HepG2 (cell line): Measurements from ENCODE around the gene FBXO7. TPM values are rescaled to one million over a fixed set of nuclear protein-coding genes. Genes with fewer than 3 reads are reported as not detected.

Experiments
- ATAC-seq: fragments of 200-7000 bp; cut with Tn5 transposase; 3 replicates; pipeline ENCODE4 v1.9.1; 2020; ENCODE audit warnings: mild to moderate bottlenecking, moderate library complexity
- BruUV-seq: library from RNA; stranded (reverse); fragments of 400-500 nt; replicated peaks from 2 replicates; lab custom pipeline; 2021; lab: Mats Ljungman, UMichigan
- CTCF ChIA-PET: fragments of 300-600 bp; formaldehyde crosslinking; extraction: SDS; loops from one replicate; lab custom pipeline; 2021; ENCODE audit warnings: low total read pairs, inconsistent platforms, low intra/inter-chr PET ratio; lab: Yijun Ruan, JAX
- POLR2A ChIA-PET: fragments of 350-600 bp; sonication (Branson Sonifier 250); formaldehyde crosslinking; loops from one replicate; lab custom pipeline; 2020; ENCODE audit warnings: antibody characterized with exemption, inconsistent platforms; lab: Yijun Ruan, JAX
- DNase-seq: peaks from one replicate; pipeline ENCODE4 v3.0.0-alpha.2; 2015; ENCODE audit warnings: low spot score
- FAIRE-seq: peaks from 3 replicates; lab custom pipeline; 2011; peaks lifted over from hg19 to GRCh38; lab: Jason Lieb, UNC
- H2AFZ ChIP-seq: one replicate; pipeline ENCODE4 v1.6.1; 2011; ENCODE audit warnings: low read length, inconsistent platforms
- H3K27ac ChIP-seq: fragments of 300-600 bp; 3 replicates; pipeline ENCODE4 v1.8.0; 2011; ENCODE audit warnings: mixed run types, mild to moderate bottlenecking, mixed read lengths, low read length, inconsistent platforms; ENCODE audit not compliant: insufficient read depth; ENCODE audit errors: extremely low read length
- H3K27me3 ChIP-seq, 2 experiments: fragments of 200-600 bp in 1 of 2; 2 replicates in 1 of 2; 3 replicates in 1 of 2; pipeline versions ENCODE4 v1.6.0 to v1.8.0; 2011; ENCODE audit warnings: low read length in 2 of 2, mild to moderate bottlenecking in 2 of 2, moderate library complexity in 2 of 2, inconsistent platforms in 1 of 2; ENCODE audit not compliant: insufficient read depth in 2 of 2, control insufficient read depth in 1 of 2
- H3K36me3 ChIP-seq, 2 experiments: fragments of 200-600 bp in 1 of 2; replicated peaks in 1 of 2; 2 replicates in 1 of 2; 3 replicates in 1 of 2; pipeline versions ENCODE4 v1.5.1 to v1.8.0; 2011; ENCODE audit warnings: low read length in 2 of 2, inconsistent platforms in 1 of 2; ENCODE audit not compliant: insufficient read depth in 2 of 2, control insufficient read depth in 1 of 2
- H3K4me1 ChIP-seq: 2 replicates; pipeline ENCODE4 v1.5.1; 2012; ENCODE audit warnings: low read length, inconsistent platforms; ENCODE audit not compliant: insufficient read depth
- H3K4me2 ChIP-seq: 2 replicates; pipeline ENCODE4 v1.6.0; 2011; ENCODE audit warnings: low read depth, low read length, inconsistent platforms
- H3K4me3 ChIP-seq, 3 experiments: fragments of 200-600 bp in 1 of 3; sonication (generic), shearing (Covaris generic) in 1 of 3; replicated peaks in 1 of 3; 2 replicates each; pipeline ENCODE4 v1.5.1; 2011 to 2016; ENCODE audit warnings: low read length in 3 of 3, inconsistent platforms in 2 of 3, low read depth in 2 of 3, mild to moderate bottlenecking in 2 of 3, control low read depth in 1 of 3, mixed read lengths in 1 of 3; ENCODE audit not compliant: insufficient read depth in 1 of 3
- H3K79me2 ChIP-seq: one replicate; pipeline ENCODE4 v1.6.1; 2011; ENCODE audit warnings: low read length, inconsistent platforms; ENCODE audit not compliant: insufficient read depth
- H3K9ac ChIP-seq: 2 replicates; pipeline ENCODE4 v1.6.0; 2011; ENCODE audit warnings: mild to moderate bottlenecking, low read depth, low read length, inconsistent platforms; ENCODE audit not compliant: insufficient read depth
- H3K9me3 ChIP-seq: 2 replicates; pipeline ENCODE4 v1.5.1; 2012; ENCODE audit warnings: mild to moderate bottlenecking, low read length
- H4K20me1 ChIP-seq: 2 replicates; pipeline ENCODE4 v1.6.0; 2011; ENCODE audit warnings: inconsistent platforms, mild to moderate bottlenecking, low read length, moderate library complexity; ENCODE audit not compliant: insufficient read depth
- ATF5 ChIP-seq: sonication (generic); formaldehyde crosslinking; IDR thresholded peaks from 2 replicates; pipeline ENCODE4 v1.4.0; 2020; ENCODE audit warnings: mild to moderate bottlenecking, low read depth, missing genetic modification reagents
- ISL2 ChIP-seq: sonication (generic); formaldehyde crosslinking; IDR thresholded peaks from 2 replicates; pipeline ENCODE4 v1.5.0; 2020; ENCODE audit warnings: missing genetic modification reagents
- KMT2B ChIP-seq: IDR thresholded peaks from 2 replicates; pipeline ENCODE4 v1.6.1; 2016; ENCODE audit warnings: missing genetic modification reagents, missing compliant biosample characterization
- PBX2 ChIP-seq: IDR thresholded peaks from 2 replicates; pipeline ENCODE4 v1.6.1; 2016; ENCODE audit warnings: control low read depth
- POLR2A ChIP-seq, 2 experiments: IDR thresholded peaks; 2 replicates each; pipeline ENCODE4 v1.6.1; 2011; ENCODE audit warnings: low read depth in 2 of 2, low read length in 2 of 2, mild to moderate bottlenecking in 1 of 2, moderate library complexity in 1 of 2; ENCODE audit not compliant: insufficient read depth in 1 of 2
- SUZ12 ChIP-seq: fragments of 150-350 bp; IDR thresholded peaks from 2 replicates; pipeline ENCODE4 v1.6.1; 2014; ENCODE audit warnings: low read depth, low read length
- ZBTB21 ChIP-seq: sonication (generic); formaldehyde crosslinking; IDR thresholded peaks from 2 replicates; pipeline ENCODE4 v1.4.0; 2020; ENCODE audit warnings: missing genetic modification reagents
- ZBTB44 ChIP-seq: sonication (generic); formaldehyde crosslinking; IDR thresholded peaks from 2 replicates; pipeline ENCODE4 v1.4.0; 2020; ENCODE audit warnings: missing genetic modification reagents
- ZNF24 ChIP-seq: fragments of 450-650 bp; IDR thresholded peaks from 2 replicates; pipeline ENCODE4 v1.6.1; 2017; ENCODE audit warnings: antibody characterized with exemption, mild to moderate bottlenecking
- ZNF446 ChIP-seq: sonication (generic); formaldehyde crosslinking; IDR thresholded peaks from 2 replicates; pipeline ENCODE4 v1.5.0; 2020; ENCODE audit warnings: mild to moderate bottlenecking, missing genetic modification reagents
- ZNF556 ChIP-seq: sonication (generic); formaldehyde crosslinking; IDR thresholded peaks from 2 replicates; pipeline ENCODE4 v1.4.0; 2020; ENCODE audit warnings: mild to moderate bottlenecking, missing genetic modification reagents, borderline replicate concordance
- ZNF567 ChIP-seq: sonication (generic); formaldehyde crosslinking; IDR thresholded peaks from 2 replicates; pipeline ENCODE4 v1.8.1; 2023; ENCODE audit warnings: mild to moderate bottlenecking, missing genetic modification reagents, borderline replicate concordance
- ZNF75D ChIP-seq: sonication (generic); formaldehyde crosslinking; IDR thresholded peaks from 2 replicates; pipeline ENCODE4 v1.8.1; 2023; ENCODE audit warnings: missing genetic modification reagents, mild to moderate bottlenecking, borderline replicate concordance
- WGBS: methylation state at CpG from one replicate; pipeline ENCODE4 v1.1.6; 2017; ENCODE audit warnings: low lambda C conversion rate; 5-methylcytosine and 5-hydroxymethylcytosine counted together
- in situ Hi-C: cut with HindIII; loops from 2 replicates; pipeline ENCODE4 v1.10.0; 2017; ENCODE audit warnings: low pct_unique_long_range_greater_than_20kb; ENCODE audit not compliant: extremely low pct_ligation_motif_present
- intact Hi-C: fragments of 100-400 bp; cut with micrococcal nuclease; formaldehyde crosslinking; loops from one replicate; pipeline ENCODE4 v1.10.0; 2022; ENCODE audit not compliant: unreplicated experiment
- polyA plus RNA-seq, 8 experiments: library from polyadenylated mRNA; depleted of rRNA in 3 of 8; stranded (reverse) in 7 of 8; unstranded in 1 of 8; fragments of >200 nt; fragmentation: Illumina TruSeq in 4 of 8; extraction: Trizol in 4 of 8; gene quantifications; 2 replicates each; pipeline versions ENCODE4 v1.2.1 to v1.2.3, GENCODE V29; 2011 to 2016; ENCODE audit warnings: low read depth in 4 of 8, missing spikeins in 1 of 8, mixed read lengths in 1 of 8; ENCODE audit not compliant: insufficient read depth in 1 of 8
- total RNA-seq, 5 experiments: library from RNA; depleted of rRNA; stranded (reverse); fragments of >200 nt; fragmentation: Illumina TruSeq; extraction: Trizol; gene quantifications; 2 replicates each; pipeline ENCODE4 v1.2.3, GENCODE V29; 2016; ENCODE audit warnings: low read depth in 1 of 5

The FBXO7 gene
- total and polyA plus RNA-seq, 2 of the 13 experiments (the other 11 are each of a cell fraction or from before 2014, with no cell fraction given) = 105 to 172 TPM

- no peak for TF ChIP-seq ZNF567 (CRISPR knock-in tag)
- TF ChIP-seq PBX2 = no peak
- TF ChIP-seq ZNF24 = no peak
- no peak for TF ChIP-seq ZNF556
- TF ChIP-seq SUZ12 = no peak
- no peak for TF ChIP-seq ISL2 (CRISPR knock-in tag)
- no peak for TF ChIP-seq ATF5 (CRISPR knock-in tag)
- TF ChIP-seq ZBTB21 (CRISPR knock-in tag) = no peak
- no peak for TF ChIP-seq POLR2A (IDR thresholded peaks at IDR 0.05; ENCODE audit: insufficient read depth in 1 of 2, low read depth in 2 of 2, low read length in 2 of 2)
- no peak for TF ChIP-seq ZNF446 (CRISPR knock-in tag)
- TF ChIP-seq KMT2B (CRISPR knock-in tag) = no peak
- no peak for TF ChIP-seq ZBTB44 (CRISPR knock-in tag)
- TF ChIP-seq ZNF75D (CRISPR knock-in tag) = no peak
- Histone ChIP-seq H2AFZ (no peak overlapping the region), H3K36me3 (no peaks in the 10 kb centered on the region), H3K27me3 (peaks cover 0 to 34% of the 10 kb centered on the region in 2 experiments; a peak in 4 of 5 replicates), H3K9ac (no peak overlapping the region), H3K79me2 (no peaks in the 10 kb centered on the region), H3K4me2 (no peak overlapping the region), H3K4me1 (no peaks in the 10 kb centered on the region), H3K4me3 (no peak overlapping the region), H3K27ac (no peak overlapping the region), H3K9me3 (no peaks in the 10 kb centered on the region), H4K20me1 (no peaks in the 10 kb centered on the region)
- FAIRE-seq = no peak
- BruUV-seq = no TSS peak
- intact Hi-C loops (no loop called here), in situ Hi-C loops (no loop called here)
- DNase-seq = no peak
- CTCF ChIA-PET = no interaction called here
- 6% methylated on average over 3 of the region's 3 CpGs for WGBS
- POLR2A ChIA-PET = no interaction called here
- ATAC-seq = no peak
Measured at GRCh38 chr22:32465661-32466060, 8.9 kb upstream of the FBXO7 start.
